GM18517 (cell line): ENCODE measurements around the gene MTG1.

ENCODE experiments used
- ATAC-seq: cut with Tn5 transposase; IDR thresholded peaks from one replicate; pipeline ENCODE4 v1.9.1; 2021; ENCODE audit warnings: mild to moderate bottlenecking, moderate library complexity; ENCODE audit not compliant: unreplicated experiment

Gene MTG1, protein sequence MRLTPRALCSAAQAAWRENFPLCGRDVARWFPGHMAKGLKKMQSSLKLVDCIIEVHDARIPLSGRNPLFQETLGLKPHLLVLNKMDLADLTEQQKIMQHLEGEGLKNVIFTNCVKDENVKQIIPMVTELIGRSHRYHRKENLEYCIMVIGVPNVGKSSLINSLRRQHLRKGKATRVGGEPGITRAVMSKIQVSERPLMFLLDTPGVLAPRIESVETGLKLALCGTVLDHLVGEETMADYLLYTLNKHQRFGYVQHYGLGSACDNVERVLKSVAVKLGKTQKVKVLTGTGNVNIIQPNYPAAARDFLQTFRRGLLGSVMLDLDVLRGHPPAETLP

DNA sequence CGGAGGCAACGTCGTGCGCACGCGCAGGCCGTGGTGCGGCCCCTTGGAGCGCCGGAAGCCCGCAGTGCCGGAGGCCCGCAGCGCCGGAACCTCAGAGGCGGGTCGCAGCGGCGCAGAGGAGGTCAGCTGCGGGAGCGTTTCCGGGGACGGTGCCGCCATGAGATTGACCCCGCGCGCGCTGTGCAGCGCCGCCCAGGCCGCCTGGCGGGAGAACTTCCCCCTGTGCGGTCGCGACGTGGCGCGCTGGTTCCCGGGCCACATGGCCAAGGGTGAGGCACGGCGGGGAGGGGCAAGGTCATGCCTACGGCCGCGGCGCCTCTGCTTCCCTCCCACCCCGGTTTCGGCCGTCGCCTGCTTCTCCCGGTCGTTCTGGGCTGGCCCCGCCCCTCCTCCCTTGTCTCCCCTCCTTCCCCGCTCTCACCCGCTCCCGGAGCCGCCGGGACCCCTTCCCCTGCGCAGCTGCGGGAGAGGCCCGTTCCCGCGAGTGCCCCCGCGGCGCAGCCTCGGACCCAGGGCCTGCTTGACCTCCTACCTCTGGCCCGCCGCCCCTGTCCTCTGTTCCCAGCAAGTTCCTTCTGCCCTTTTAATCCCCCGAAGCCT is at the start of gene MTG1:
Gene MTG1 (plus strand): TSS at position 94 of the 600 bp plus-strand sequence. CDS start 64 bp downstream, at position 158.
- peak; percentile 65 for ATAC-seq

DNA sequence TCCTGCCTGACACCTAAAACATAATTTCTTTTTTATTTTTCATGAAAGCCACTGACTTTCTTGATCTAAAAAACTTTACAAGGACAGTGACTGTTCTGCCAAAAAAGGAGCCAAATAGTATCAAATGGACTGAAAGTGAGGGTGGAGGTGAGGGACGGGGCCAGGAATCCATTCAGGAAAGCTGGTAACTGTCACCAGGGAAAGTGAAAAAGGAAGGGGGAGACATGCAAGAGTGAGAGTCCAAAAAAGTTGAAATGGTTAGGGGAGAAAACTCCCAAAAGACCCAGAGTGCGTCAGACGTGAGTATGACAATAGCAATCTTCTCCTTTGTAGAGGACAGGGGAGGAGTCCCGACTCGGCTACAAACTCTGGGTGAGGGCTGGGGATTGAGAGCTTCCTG is 49.7 kb upstream of the MTG1 start:
- no peak for ATAC-seq

DNA sequence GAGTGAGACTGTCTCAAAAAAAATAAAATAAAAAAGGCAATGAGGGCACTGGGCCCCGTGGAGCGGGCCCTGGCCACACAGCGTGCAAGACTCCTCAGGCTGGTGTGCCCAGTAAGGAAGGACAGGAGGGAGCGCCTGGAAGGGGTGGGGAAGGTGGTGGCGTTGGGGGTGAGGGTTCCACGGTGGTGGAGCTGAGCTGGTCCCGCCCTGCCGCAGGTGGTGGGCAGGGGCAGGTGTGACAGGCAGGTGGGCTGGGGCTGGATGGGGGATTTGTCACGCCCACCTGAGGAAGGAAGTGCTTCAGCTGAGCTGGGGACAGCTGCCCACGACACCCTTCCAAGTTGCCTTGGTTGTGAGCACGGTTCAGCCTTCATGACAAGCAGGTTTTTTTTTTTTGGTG is 47.5 kb upstream of the MTG1 start:
- no peak for ATAC-seq

DNA sequence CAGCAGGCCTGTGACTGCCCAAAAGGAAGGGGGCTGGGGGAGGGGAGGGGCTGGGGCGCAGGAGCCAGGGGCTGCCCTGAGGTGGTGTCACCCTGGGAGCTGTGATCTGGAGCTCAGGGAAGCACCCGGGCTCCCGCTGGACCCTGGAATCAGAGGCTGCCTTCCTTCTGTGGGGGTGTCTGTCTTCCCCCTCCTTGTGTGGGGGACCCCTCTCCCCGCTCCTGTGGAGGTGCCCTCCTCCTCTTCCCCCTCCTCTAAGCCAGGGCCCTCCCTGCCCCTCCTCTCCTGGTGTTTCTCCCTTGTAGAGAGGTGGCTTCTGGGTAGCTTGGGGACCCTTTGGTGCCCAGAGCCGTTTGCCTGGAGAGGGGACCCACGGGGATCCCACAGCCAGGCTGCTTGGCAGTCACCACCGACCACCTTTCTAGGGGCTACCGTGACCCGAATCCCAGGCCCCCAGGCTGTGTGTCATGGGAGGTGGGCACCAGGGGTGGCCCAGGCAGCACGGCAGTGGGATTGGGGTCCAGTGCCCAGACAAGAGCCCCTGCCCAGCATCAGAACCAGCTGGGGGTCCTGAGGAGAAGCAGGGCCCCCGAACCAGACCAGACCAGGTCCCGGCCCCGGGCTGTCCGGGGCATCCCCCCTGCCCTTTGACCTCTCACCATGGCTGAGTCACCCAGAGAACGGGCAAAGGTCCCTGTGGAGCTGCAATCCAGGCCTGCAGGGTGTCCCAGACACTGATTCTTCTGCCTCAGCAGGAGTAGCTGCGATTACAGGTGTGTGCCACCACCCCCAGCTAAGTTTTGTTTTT is 46.0 kb upstream of the MTG1 start:
- ATAC-seq: no peak

DNA sequence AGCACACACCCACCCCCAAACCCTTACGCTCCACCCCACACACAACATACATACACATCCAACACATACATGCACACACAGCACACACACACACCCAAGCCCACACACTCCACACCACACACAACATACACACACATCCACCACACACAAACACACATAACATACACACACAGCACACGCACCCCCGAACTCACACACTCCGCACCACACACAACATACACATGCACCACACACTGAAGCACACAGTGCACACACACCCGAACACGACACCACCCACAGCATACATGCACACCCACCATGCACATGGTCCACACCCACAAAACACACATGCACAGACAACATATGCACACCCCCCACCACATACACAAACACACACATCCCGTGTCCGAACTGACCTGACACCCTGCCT is 44.8 kb upstream of the MTG1 start:
- ATAC-seq: no peak

DNA sequence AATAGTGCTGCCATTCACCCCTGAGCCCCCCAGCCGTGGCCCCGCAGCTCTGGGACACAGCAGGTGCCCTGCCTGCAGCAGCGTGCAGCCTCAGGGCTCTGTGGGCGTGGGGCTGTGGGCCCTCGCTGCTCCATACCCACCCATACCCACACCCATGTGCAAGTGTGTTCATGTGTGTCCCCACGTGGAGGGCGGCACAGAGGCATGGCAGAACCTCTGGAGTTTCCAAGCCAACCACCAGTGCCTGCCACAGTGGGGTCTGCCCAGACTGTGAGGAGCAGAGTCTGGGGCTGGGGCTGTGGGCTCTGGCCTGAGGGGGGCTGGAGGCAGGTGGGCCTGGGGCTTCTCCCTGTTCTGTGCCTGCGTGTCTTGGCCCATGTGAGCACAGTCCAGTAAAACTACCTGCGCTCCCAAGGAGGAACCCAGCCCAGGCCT is 44.4 kb upstream of the MTG1 start:
- ATAC-seq: no peak

DNA sequence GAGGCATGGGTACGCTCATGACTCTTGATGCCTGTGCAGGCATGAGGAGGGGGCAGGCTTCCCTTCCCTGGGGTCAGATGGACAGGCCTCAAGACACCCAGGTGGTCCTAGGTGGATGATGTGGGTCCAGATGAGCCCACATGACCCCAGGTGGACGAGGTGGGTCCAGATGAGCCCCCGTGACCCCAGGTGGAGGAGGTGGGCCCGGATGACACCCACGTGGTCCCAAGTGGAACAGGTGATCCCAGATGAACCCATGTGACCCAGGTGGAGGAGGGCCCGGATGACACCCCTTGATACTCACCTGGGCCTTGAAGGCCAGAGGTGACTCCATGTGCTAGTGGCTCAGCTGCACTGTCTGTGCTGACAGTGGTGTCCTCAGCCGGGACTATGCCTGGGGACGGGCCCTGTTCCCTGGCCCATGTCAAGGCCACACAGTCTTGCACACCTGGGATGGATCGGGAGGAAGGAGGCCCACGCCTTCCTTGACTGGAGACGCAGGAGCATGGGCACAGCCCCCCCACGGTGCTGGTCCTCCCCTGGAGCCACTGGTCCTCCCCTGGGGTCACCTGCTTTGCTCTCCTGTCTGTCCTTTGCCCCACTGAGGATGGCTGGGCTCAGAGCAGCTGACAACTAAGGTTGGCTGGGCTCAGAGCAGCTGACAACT is 43.5 kb upstream of the MTG1 start:
- ATAC-seq: no peak

DNA sequence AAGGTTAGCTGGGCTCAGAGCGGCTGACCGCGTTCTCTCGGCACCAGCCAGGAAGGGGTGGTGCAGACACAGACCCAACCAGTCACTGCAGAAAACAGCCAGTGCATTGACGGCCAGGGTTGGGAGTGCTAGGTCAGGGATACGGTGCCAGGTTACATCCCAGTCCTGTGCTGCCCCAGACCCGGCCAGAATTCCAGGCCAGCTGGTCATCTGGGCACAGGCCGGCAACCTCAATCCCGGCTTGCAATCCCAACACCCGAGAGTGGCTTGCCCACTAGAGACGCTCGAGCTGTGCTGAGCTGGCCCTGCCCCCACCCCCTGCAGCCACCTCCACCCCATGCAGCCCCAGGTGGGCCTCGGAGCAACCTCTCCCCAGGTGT is 43.0 kb upstream of the MTG1 start:
- ATAC-seq: no peak

DNA sequence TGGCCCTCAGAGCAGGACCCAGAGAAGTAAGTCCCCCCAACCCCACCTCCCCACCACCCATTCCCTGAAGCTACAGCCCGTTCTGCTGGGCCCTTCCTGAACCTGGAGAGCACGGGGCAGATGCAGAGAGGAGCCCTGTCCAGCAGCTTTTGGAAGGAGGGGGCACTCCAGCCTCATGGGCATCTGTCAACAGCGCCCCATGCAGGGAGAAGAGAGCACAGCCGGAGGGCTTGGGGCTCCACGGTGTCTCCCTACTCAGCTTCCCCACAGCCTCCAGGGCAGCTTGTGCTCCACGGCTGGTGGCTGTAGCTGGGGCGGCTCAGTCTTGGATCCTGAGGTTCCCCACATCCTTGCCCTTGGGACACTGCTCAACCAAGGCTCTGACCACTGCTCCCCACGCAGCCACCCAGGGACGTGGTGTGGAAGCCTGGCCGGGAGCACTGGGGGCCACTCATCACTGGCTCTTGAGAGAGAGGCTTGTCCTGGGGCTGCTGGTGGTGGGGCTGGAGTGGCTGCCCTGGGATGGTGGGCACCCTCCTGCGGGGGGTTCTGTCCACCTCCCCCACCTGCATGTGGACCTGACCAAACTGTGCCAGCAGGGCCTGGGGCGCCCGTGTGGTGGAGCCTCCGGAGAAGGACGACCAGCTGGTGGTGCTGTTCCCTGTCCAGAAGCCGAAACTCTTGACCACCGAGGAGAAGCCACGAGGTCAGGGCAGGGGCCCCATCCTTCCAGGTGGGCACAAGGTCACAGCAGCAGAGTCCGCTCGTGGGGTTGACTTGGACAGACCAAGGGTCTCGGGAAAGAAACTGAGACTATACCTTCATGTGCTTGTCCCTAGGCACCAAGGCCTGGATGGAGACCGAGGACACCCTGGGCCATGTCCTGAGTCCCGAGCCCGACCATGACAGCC is 42.3 kb upstream of the MTG1 start:
- ATAC-seq: no peak

DNA sequence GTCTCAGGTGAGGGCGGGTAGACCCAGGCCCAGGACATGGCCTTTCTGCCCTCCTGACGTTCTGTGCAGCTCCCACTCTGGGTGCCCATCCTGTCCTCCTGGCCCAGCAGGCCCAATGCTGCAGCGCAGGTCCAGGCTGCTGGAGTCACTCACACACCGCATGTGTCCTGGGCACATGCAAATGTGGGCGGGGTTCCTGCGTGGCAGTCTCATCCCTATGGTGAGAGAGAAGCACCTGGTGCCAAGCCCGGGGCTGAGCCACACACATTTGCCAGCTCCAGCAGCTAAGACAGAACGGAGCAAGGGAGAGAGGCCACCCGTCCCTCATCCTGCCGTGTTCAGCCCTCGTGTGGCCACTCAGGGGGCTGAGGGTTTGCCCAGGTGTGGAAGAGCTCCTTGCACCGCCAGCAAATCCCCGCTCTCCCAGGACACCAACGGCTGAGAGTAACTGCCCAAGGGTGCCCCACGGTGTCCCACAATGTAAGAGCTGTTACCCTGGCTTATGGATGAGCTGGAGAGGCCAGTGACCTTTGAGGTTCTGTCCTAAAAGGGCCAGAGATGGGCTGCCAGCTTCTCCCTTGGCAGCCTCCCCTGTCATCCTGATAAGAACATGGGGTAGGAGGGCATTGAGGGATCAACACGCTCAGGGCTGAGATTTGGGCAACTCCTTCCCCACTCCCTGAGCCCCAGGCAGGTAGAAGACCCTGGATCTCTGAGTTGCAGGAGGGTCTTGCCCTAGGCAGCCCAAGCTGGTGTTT is 40.6 kb upstream of the MTG1 start:
- no peak for ATAC-seq

DNA sequence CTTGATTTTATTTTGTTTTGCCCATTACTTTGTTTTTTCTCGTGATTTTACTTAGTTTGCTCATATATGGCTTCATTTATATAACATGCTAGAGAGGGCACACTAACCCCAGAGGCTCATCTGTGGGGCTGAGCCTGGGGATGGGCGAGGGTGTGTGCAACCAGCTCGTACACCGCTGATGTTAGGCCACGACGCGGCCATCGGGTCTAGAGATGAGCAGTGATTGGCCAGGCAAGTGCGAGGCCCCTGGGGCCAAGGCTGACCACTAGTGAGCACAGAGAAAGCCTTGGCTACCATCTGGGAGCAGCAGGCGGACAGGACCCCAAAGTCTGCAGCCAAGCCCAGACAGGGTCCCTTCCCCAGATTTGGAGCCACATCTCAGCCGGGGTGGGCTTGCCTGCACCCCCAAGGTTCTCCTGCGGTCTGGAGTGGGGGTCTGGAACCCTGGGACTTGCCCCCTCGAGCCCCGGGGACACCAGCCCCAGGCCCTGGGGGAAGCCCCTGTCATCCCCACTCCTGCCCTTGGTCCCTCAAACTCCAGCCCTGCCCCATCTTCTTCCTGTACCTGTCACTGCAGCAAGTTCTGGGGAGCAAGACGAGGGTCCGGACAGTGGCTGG is 39.9 kb upstream of the MTG1 start:
- no peak for ATAC-seq

DNA sequence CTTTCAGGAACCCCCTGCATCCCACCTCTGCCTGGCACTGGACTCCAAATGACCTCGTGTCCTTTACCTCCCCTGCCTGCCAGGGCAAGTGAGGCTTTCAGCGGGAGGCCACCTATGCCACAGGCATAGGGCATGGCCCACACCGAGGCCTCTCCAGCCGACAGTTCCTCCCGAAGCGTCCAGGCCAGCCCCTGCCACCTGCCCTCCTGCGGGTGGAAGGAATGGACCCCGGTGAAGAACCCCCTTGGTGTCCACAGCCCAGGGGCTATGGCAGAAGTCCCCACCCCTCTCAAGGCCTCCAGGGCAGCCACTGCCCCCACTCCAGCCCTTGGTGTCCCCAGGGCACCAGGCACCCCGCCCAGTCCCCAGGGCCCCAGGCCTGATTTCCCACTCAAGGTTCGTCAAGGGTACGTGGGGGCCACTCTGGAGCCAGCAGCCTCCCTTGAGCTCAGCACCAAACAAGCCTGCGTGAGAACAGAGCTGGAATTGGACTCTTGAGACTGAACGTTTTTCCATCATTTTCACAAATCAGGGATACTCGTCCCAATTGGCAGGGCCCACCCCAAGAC is 39.2 kb upstream of the MTG1 start:
- no peak for ATAC-seq

DNA sequence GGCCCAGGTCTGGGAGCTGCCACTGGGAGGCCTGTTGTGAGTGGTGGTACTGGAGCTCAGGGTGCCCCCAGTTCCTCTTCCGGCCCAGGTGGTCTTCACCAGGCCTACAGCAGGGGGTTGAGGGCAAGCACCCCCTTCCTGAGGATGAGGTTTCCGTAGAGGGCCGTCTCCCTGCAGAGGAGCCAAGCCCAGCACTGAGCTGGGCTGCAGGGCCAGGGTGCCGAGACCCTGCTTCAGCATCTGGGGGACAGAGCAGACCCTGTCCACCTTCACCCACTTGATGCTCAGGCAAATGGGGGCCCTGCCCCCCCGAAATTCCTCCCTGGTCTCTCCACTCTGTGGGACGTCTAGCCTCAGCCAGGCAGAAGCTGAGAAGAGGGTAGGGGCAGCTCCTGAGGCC is 38.7 kb upstream of the MTG1 start:
- no peak for ATAC-seq

DNA sequence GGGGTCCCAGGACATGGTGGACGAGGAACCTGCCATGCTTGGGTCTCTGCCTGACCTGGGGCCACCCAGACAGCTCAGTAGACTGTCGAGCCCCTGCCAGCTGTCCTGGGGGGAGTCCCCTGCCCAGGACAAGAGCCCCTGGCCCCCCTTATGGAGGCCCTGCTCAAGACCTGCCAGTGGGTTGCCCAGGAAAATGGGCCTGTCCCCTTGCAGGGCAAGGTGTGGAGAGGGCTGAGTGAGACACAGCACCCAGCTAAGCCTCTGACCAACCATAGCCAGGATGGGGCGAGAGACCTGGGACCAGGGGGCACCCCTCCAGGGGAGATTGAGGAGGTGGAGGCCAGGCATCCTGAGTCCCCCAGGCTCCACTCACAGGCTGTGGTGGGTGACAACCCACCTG is 38.0 kb upstream of the MTG1 start:
- ATAC-seq: no peak

DNA sequence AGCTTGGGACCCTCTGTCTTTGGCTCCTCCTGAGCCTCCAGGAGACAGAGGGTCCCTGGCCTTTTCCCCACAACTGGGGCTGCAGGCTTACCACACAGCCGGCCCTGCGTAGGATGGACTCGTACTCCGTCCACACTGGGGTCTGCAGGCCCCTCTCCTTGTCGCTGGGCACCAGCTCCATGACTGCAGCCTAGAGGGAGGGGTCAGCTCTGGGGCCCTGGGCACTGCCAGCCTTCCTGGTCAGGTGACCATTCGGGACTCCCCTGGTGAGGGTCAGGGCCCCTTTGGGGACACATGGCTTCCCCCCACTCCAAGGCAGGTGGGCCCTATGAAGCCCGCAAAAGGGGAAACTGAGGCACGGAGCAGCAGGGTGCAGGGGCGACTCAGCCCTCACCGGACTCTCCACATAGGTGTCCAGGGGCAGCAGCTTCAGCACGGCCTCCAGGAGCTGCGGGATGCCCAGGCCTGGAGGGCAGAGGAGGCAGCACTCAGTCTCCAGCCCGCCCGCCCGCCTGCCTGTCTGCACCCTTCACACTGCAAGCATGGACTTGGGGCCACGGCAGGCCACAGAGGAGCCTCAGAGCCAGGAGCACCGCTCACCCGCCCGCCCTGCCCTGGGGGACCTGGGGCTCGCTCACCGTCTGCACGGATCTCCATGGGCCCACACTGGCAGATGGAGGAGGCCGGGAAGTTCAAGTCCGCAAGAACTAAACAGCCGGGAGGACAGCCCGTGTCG is 37.2 kb upstream of the MTG1 start:
- ATAC-seq: no peak

DNA sequence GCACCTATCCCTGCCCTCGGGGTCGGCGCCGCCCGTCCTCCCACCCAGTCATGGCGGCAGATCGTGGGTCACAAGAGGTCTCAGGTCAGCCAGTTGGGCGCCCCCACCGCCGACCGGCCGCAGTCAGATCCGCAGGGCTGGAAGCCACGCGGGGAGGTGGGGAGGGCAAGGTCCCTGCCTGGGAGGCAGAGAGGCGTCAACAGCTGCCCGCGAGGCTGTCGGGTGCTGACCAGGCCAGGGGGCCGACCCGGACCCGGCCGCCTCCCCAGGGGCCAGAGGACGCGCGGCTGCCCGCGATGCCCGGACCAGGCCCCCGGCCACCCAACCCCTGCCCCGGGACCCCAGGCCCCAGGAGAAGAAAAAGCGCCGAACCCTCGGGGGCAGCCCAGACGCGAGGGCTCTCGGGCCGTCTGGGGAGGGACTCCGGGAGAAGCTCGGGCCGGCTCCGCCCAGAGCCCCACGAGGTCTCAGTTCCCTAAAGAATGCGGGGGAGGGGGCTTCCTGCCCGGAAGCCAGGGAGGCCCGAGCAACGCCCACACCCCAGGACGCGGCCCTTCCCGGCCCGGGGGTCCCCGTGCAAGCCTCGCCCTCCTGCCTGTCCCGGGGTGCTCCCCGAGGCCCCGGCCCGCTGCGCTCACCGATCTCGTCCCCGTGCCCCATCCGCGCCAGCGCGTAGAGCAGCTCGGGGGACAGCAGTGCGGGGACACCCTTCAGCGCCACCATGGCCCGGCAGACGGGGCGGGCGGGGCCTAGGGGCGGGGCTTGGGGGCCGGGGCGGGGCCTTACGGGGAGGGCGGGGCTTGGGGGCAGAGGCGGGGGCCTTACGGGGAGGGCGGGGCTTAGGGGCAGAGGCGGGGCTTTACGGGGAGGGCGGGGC is 36.4 kb upstream of the MTG1 start, which contains the start of gene FUOM:
Gene FUOM (minus strand): TSS at position 735 of the 877 bp plus-strand sequence. CDS start 12 bp downstream, at position 723.
- peak; percentile 72 for ATAC-seq
